KG1 (cell line): ENCODE results near the gene DACH1.

Experiments
- DNase-seq: peaks from one replicate; lab custom pipeline; 2025; lab: John Stamatoyannopoulos, UW

The DACH1 gene

GRCh38 chr13:71702253-71702652 lies 164.8 kb downstream of the DACH1 start:
- no peak for DNase-seq

GRCh38 chr13:71701741-71702140 lies 165.3 kb downstream of the DACH1 start:
- no peak for DNase-seq

GRCh38 chr13:71699342-71699741 lies 167.7 kb downstream of the DACH1 start:
- DNase-seq, result no peak

- DNase-seq, result no peak
Observed at GRCh38 chr13:71695662-71696061, 171.3 kb downstream of the DACH1 start.

GRCh38 chr13:71685072-71685471 lies 181.9 kb downstream of the DACH1 start:
- no peak for DNase-seq

GRCh38 chr13:71681901-71682613 lies 184.9 kb downstream of the DACH1 start:
- DNase-seq, result no peak

- no peak for DNase-seq
Observed at GRCh38 chr13:71677124-71677523, 189.9 kb downstream of the DACH1 start.

GRCh38 chr13:71672512-71672911 lies 194.5 kb downstream of the DACH1 start:
- DNase-seq, result no peak

GRCh38 chr13:71663431-71663830 lies 203.6 kb downstream of the DACH1 start:
- DNase-seq, result no peak

- no peak for DNase-seq
Observed at GRCh38 chr13:71661921-71662320, 205.1 kb downstream of the DACH1 start.

GRCh38 chr13:71659404-71659803 lies 207.6 kb downstream of the DACH1 start:
- DNase-seq, result no peak

- no peak for DNase-seq
Observed at GRCh38 chr13:71645467-71645866, 221.5 kb downstream of the DACH1 start.

GRCh38 chr13:71644579-71644978 lies 222.4 kb downstream of the DACH1 start:
- DNase-seq, result no peak

GRCh38 chr13:71643448-71643860 lies 223.6 kb downstream of the DACH1 start:
- no peak for DNase-seq

GRCh38 chr13:71638751-71639150 lies 228.3 kb downstream of the DACH1 start:
- DNase-seq, result no peak

- DNase-seq, result no peak
Observed at GRCh38 chr13:71634602-71635443, 232.2 kb downstream of the DACH1 start.

GRCh38 chr13:71634182-71634581 lies 232.8 kb downstream of the DACH1 start:
- no peak for DNase-seq

GRCh38 chr13:71632721-71633120 lies 234.3 kb downstream of the DACH1 start:
- DNase-seq, result no peak

GRCh38 chr13:71632206-71632605 lies 234.8 kb downstream of the DACH1 start:
- DNase-seq, result no peak

- DNase-seq, result no peak
Observed at GRCh38 chr13:71629167-71629566, 237.8 kb downstream of the DACH1 start.

GRCh38 chr13:71626421-71627117 lies 240.4 kb downstream of the DACH1 start:
- DNase-seq, result no peak

- DNase-seq, result no peak
Observed at GRCh38 chr13:71625694-71626093, 241.3 kb downstream of the DACH1 start.
